GM12878 (cell line): ENCODE results near the gene PADI2. TPM values are rescaled to one million over a fixed set of nuclear protein-coding genes. Genes with fewer than 3 reads are reported as not detected.

ENCODE experiments used
- ATAC-seq: fragments of 200-7000 bp; cut with Tn5 transposase; 3 replicates; pipeline ENCODE4 v1.9.1; 2020; ENCODE audit warnings: mild to moderate bottlenecking, moderate library complexity
- BruUV-seq: library from RNA; stranded (reverse); fragments of 400-500 nt; replicated peaks from 2 replicates; lab custom pipeline; 2021; lab: Mats Ljungman, UMichigan
- CTCF ChIA-PET: fragments of 300-600 bp; sonication (Branson Sonifier 250); formaldehyde crosslinking; extraction: SDS; loops from one replicate; lab custom pipeline; 2021; ENCODE audit warnings: inconsistent platforms; lab: Yijun Ruan, JAX
- POLR2A ChIA-PET: fragments of 350-600 bp; formaldehyde crosslinking; extraction: SDS; loops from one replicate; lab custom pipeline; 2021; ENCODE audit warnings: inconsistent platforms; lab: Charles Lee
- RAD21 ChIA-PET: fragments of 300-600 bp; sonication (Branson Sonifier 250); formaldehyde crosslinking; loops from one replicate; lab custom pipeline; 2023; ENCODE audit warnings: antibody characterized with exemption; ENCODE audit not compliant: unreplicated experiment; lab: Charles Lee
- SMC1A ChIA-PET: fragments of 300-600 bp; sonication (Branson Sonifier 250); formaldehyde crosslinking; loops from one replicate; lab custom pipeline; 2023; ENCODE audit not compliant: unreplicated experiment, uncharacterized antibody; lab: Charles Lee
- DNase-seq: peaks from one replicate; pipeline ENCODE4 v3.0.0-alpha.2; 2011; ENCODE audit warnings: low read depth, low spot score
- FAIRE-seq: peaks from 3 replicates; lab custom pipeline; 2011; peaks lifted over from hg19 to GRCh38; lab: Jason Lieb, UNC
- H2AFZ ChIP-seq: 2 replicates; pipeline ENCODE4 v1.6.0; 2011; ENCODE audit warnings: low read depth, low read length, control low read depth; ENCODE audit not compliant: control insufficient read depth
- H3K27ac ChIP-seq: 2 replicates; pipeline ENCODE4 v1.5.1; 2011; ENCODE audit warnings: control low read depth; ENCODE audit not compliant: control insufficient read depth, insufficient read depth
- H3K27me3 ChIP-seq, 2 experiments: replicated peaks in 1 of 2; 2 replicates each; pipeline versions ENCODE4 v1.6.0 to v1.6.1; 2011; ENCODE audit warnings: low read length in 1 of 2; ENCODE audit not compliant: control insufficient read depth in 2 of 2, insufficient read depth in 2 of 2
- H3K36me3 ChIP-seq, 2 experiments: 2 replicates each; pipeline ENCODE4 v1.5.1; 2011; ENCODE audit warnings: low read length in 1 of 2; ENCODE audit not compliant: control insufficient read depth in 2 of 2, insufficient read depth in 2 of 2
- H3K4me1 ChIP-seq: 2 replicates; pipeline ENCODE4 v1.6.1; 2011; ENCODE audit warnings: mild to moderate bottlenecking, low read length, moderate library complexity, mixed read lengths; ENCODE audit not compliant: control insufficient read depth, insufficient read depth
- H3K4me2 ChIP-seq: 2 replicates; pipeline ENCODE4 v1.6.0; 2011; ENCODE audit warnings: control low read depth; ENCODE audit not compliant: control insufficient read depth, insufficient read depth
- H3K4me3 ChIP-seq: fragments of 200-600 bp; sonication (generic); 2 replicates; pipeline ENCODE4 v1.5.1; 2016
- H3K79me2 ChIP-seq: 2 replicates; pipeline ENCODE4 v1.6.0; 2011; ENCODE audit warnings: low read length; ENCODE audit not compliant: control insufficient read depth, insufficient read depth
- H3K9ac ChIP-seq: 2 replicates; pipeline ENCODE4 v1.8.0; 2011; ENCODE audit warnings: low read length, control low read depth, mixed read lengths; ENCODE audit not compliant: control insufficient read depth, insufficient read depth
- H3K9me3 ChIP-seq: replicated peaks from 3 replicates; pipeline ENCODE4 v1.5.1; 2011; ENCODE audit warnings: mild to moderate bottlenecking, low read length; ENCODE audit not compliant: control insufficient read depth, insufficient read depth
- H4K20me1 ChIP-seq: 2 replicates; pipeline ENCODE4 v1.6.0; 2011; ENCODE audit not compliant: control insufficient read depth, insufficient read depth
- BACH1 ChIP-seq: fragments of 450-650 bp; IDR thresholded peaks from 2 replicates; pipeline ENCODE4 v1.6.1; 2017; ENCODE audit warnings: mild to moderate bottlenecking, borderline replicate concordance
- CHD1 ChIP-seq: IDR thresholded peaks from 2 replicates; pipeline ENCODE4 v1.6.1; 2012; ENCODE audit warnings: low read depth, low read length, improper control_type of control experiment
- HDGF ChIP-seq: fragments of 450-650 bp; IDR thresholded peaks from 2 replicates; pipeline ENCODE4 v1.6.1; 2016; ENCODE audit warnings: antibody characterized with exemption
- MTA3 ChIP-seq: IDR thresholded peaks from 2 replicates; pipeline ENCODE4 v1.6.1; 2012; ENCODE audit warnings: low read length, inconsistent platforms, borderline replicate concordance
- MXI1 ChIP-seq: fragments of 150-350 bp; IDR thresholded peaks from 2 replicates; pipeline ENCODE4 v1.6.1; 2011; ENCODE audit warnings: low read depth, mild to moderate bottlenecking, inconsistent platforms, low read length, improper control_type of control experiment
- NBN ChIP-seq: fragments of 450-650 bp; IDR thresholded peaks from 2 replicates; pipeline ENCODE4 v1.6.1; 2016
- SREBF2 ChIP-seq: IDR thresholded peaks from 2 replicates; pipeline ENCODE4 v1.6.1; 2012; ENCODE audit warnings: mild to moderate bottlenecking, low read length
- TCF12 ChIP-seq: IDR thresholded peaks from 2 replicates; pipeline ENCODE4 v1.6.1; 2011; ENCODE audit warnings: low read depth, mild to moderate bottlenecking, low read length
- WGBS: methylation state at CpG from one replicate; pipeline ENCODE4 v1.1.6; 2016; ENCODE audit warnings: low lambda C conversion rate; ENCODE audit not compliant: insufficient replicate concordance, insufficient coverage; ENCODE audit errors: missing lambda C conversion rate; 5-methylcytosine and 5-hydroxymethylcytosine counted together
- in situ Hi-C: fragments of 300-500 bp; cut with MboI; formaldehyde crosslinking; loops from 9 replicates; pipeline ENCODE4 v1.14.3; 2018; ENCODE audit warnings: mixed read lengths
- intact Hi-C: fragments of 100-400 bp; cut with micrococcal nuclease; formaldehyde crosslinking; loops from one replicate; pipeline ENCODE4 v1.14.2; 2022; ENCODE audit not compliant: unreplicated experiment
- polyA plus RNA-seq, 11 experiments: library from polyadenylated mRNA; depleted of rRNA in 4 of 11; unstranded in 6 of 11; stranded (reverse) in 5 of 11; fragments of >200 nt; fragmentation: Nextera tagmentation in 4 of 11; fragmentation: Illumina TruSeq in 1 of 11; extraction: Ambion mirVana in 4 of 11; extraction: Trizol in 1 of 11; gene quantifications; 1 replicate in 1 of 11; 2 replicates in 10 of 11; pipeline versions ENCODE4 v1.2.1 to v1.2.3, GENCODE V29; 2011 to 2016; ENCODE audit warnings: inconsistent platforms in 2 of 11, missing spikeins in 2 of 11, low read depth in 1 of 11
- total RNA-seq, 4 experiments: library from RNA; depleted of rRNA in 3 of 4; stranded (reverse); fragments of >200 nt in 3 of 4; fragmentation: Illumina TruSeq in 1 of 4; extraction: Trizol in 1 of 4; gene quantifications; 2 replicates each; pipeline versions ENCODE4 v1.2.1 to v1.2.3, GENCODE V29; 2013 to 2021
- TF ChIP-seq, protein P1 (sequence below): fragments of 450-650 bp; IDR thresholded peaks from 2 replicates; pipeline ENCODE4 v1.6.1; 2017; ENCODE audit warnings: mild to moderate bottlenecking, moderate library complexity
- TF ChIP-seq, protein P2 (sequence below): IDR thresholded peaks from 2 replicates; pipeline ENCODE4 v1.6.1; 2012; ENCODE audit warnings: improper control_type of control experiment, low read depth, low read length; ENCODE audit not compliant: insufficient replicate concordance
- TF ChIP-seq, protein P3 (sequence below): IDR thresholded peaks from 2 replicates; pipeline ENCODE4 v1.6.1; 2012; ENCODE audit warnings: mild to moderate bottlenecking, low read depth, low read length

The PADI2 gene
- total and polyA plus RNA-seq, 10 of the 15 experiments (the other 5 are each of a cell fraction or from before 2014, with no cell fraction given) = 0.05 to 3.0 (median 0.10) TPM; not detected in 1

DNA sequence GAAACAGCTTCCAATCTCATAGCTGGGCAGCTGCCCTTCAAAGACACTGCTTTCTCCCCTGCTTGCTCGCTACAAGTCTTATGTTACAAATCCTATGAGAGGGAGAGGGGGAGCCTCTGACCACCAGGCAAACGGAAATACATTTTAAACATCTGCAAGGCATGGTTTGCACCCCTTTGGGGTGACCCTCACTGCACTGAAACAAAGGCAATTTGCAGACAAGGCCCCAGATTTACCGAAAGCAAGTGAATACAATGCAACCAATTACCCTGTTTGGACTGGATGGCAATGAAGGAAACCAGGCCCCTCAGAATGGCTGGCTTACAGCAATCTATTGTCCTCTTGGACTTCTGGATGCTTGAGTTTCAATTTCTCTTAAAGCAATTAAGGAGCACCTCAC, 95.7 kb downstream of the PADI2 start (continued):
- TF ChIP-seq, protein P1, sequence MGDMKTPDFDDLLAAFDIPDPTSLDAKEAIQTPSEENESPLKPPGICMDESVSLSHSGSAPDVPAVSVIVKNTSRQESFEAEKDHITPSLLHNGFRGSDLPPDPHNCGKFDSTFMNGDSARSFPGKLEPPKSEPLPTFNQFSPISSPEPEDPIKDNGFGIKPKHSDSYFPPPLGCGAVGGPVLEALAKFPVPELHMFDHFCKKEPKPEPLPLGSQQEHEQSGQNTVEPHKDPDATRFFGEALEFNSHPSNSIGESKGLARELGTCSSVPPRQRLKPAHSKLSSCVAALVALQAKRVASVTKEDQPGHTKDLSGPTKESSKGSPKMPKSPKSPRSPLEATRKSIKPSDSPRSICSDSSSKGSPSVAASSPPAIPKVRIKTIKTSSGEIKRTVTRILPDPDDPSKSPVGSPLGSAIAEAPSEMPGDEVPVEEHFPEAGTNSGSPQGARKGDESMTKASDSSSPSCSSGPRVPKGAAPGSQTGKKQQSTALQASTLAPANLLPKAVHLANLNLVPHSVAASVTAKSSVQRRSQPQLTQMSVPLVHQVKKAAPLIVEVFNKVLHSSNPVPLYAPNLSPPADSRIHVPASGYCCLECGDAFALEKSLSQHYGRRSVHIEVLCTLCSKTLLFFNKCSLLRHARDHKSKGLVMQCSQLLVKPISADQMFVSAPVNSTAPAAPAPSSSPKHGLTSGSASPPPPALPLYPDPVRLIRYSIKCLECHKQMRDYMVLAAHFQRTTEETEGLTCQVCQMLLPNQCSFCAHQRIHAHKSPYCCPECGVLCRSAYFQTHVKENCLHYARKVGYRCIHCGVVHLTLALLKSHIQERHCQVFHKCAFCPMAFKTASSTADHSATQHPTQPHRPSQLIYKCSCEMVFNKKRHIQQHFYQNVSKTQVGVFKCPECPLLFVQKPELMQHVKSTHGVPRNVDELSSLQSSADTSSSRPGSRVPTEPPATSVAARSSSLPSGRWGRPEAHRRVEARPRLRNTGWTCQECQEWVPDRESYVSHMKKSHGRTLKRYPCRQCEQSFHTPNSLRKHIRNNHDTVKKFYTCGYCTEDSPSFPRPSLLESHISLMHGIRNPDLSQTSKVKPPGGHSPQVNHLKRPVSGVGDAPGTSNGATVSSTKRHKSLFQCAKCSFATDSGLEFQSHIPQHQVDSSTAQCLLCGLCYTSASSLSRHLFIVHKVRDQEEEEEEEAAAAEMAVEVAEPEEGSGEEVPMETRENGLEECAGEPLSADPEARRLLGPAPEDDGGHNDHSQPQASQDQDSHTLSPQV = no peak
- no peak for TF ChIP-seq MTA3
- no peak for TF ChIP-seq BACH1
- TF ChIP-seq SREBF2 = no peak
- no peak for TF ChIP-seq NBN
- TF ChIP-seq HDGF = no peak
- no peak for TF ChIP-seq MXI1
- TF ChIP-seq TCF12 = no peak
- no peak for TF ChIP-seq CHD1

DNA sequence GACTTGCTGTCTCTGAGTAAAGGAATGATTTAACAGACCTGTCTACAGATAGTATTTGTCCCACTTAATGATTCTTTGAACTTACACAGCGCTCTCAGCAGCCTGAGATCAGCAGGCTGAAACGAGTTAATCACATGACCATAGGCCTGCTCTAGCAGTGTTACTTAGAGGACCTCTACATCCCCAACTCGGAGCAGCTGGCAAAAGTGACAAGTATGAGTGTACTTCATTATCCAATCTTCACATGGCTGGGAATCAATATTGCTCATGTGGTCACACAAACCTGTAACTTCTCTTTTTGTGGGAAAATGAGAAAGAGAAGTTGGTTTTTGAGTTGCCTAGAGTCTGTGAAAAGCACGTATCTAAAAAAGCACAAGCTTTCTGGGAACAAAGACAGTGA, 96.1 kb downstream of the PADI2 start:
- Histone ChIP-seq H3K9ac (no peak overlapping the region), H3K4me3 (no peak overlapping the region), H3K4me1 (peaks cover 34% of the 10 kb centered on the region), H3K36me3 (peaks cover 27 to 52% of the 10 kb centered on the region in 2 experiments), H2AFZ (no peak overlapping the region), H3K27ac (peak overlapping the region; percentile 38), H3K27me3 (no peaks in the 10 kb centered on the region), H3K79me2 (no peaks in the 10 kb centered on the region), H3K9me3 (no peaks in the 10 kb centered on the region), H3K4me2 (no peak overlapping the region), H4K20me1 (no peaks in the 10 kb centered on the region)
- RAD21 ChIA-PET = no interaction called here
- 12% methylated on average over 4 of the region's 4 CpGs for WGBS
- POLR2A ChIA-PET = no interaction called here
- no peak for FAIRE-seq
- no peak for ATAC-seq
- SMC1A ChIA-PET = interaction anchor here (0.9 to 2.0 kb wide), 6 partner anchors 9 to 38 kb away, joined by 3 to 8 read pairs (median 5); no protein-coding TSS in a partner anchor
- CTCF ChIA-PET = interaction anchor here (1.2 to 1.7 kb wide), 3 partner anchors 17 to 62 kb away, joined by 5 to 9 read pairs (median 6); no protein-coding TSS in a partner anchor
- in situ Hi-C loops = no loop called here
- peak; percentile 49 for DNase-seq
- BruUV-seq = no TSS peak
- intact Hi-C loops = no loop called here
- TF ChIP-seq, protein P2, sequence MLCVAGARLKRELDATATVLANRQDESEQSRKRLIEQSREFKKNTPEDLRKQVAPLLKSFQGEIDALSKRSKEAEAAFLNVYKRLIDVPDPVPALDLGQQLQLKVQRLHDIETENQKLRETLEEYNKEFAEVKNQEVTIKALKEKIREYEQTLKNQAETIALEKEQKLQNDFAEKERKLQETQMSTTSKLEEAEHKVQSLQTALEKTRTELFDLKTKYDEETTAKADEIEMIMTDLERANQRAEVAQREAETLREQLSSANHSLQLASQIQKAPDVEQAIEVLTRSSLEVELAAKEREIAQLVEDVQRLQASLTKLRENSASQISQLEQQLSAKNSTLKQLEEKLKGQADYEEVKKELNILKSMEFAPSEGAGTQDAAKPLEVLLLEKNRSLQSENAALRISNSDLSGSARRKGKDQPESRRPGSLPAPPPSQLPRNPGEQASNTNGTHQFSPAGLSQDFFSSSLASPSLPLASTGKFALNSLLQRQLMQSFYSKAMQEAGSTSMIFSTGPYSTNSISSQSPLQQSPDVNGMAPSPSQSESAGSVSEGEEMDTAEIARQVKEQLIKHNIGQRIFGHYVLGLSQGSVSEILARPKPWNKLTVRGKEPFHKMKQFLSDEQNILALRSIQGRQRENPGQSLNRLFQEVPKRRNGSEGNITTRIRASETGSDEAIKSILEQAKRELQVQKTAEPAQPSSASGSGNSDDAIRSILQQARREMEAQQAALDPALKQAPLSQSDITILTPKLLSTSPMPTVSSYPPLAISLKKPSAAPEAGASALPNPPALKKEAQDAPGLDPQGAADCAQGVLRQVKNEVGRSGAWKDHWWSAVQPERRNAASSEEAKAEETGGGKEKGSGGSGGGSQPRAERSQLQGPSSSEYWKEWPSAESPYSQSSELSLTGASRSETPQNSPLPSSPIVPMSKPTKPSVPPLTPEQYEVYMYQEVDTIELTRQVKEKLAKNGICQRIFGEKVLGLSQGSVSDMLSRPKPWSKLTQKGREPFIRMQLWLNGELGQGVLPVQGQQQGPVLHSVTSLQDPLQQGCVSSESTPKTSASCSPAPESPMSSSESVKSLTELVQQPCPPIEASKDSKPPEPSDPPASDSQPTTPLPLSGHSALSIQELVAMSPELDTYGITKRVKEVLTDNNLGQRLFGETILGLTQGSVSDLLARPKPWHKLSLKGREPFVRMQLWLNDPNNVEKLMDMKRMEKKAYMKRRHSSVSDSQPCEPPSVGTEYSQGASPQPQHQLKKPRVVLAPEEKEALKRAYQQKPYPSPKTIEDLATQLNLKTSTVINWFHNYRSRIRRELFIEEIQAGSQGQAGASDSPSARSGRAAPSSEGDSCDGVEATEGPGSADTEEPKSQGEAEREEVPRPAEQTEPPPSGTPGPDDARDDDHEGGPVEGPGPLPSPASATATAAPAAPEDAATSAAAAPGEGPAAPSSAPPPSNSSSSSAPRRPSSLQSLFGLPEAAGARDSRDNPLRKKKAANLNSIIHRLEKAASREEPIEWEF = peak; percentile 55
- TF ChIP-seq, protein P3, sequence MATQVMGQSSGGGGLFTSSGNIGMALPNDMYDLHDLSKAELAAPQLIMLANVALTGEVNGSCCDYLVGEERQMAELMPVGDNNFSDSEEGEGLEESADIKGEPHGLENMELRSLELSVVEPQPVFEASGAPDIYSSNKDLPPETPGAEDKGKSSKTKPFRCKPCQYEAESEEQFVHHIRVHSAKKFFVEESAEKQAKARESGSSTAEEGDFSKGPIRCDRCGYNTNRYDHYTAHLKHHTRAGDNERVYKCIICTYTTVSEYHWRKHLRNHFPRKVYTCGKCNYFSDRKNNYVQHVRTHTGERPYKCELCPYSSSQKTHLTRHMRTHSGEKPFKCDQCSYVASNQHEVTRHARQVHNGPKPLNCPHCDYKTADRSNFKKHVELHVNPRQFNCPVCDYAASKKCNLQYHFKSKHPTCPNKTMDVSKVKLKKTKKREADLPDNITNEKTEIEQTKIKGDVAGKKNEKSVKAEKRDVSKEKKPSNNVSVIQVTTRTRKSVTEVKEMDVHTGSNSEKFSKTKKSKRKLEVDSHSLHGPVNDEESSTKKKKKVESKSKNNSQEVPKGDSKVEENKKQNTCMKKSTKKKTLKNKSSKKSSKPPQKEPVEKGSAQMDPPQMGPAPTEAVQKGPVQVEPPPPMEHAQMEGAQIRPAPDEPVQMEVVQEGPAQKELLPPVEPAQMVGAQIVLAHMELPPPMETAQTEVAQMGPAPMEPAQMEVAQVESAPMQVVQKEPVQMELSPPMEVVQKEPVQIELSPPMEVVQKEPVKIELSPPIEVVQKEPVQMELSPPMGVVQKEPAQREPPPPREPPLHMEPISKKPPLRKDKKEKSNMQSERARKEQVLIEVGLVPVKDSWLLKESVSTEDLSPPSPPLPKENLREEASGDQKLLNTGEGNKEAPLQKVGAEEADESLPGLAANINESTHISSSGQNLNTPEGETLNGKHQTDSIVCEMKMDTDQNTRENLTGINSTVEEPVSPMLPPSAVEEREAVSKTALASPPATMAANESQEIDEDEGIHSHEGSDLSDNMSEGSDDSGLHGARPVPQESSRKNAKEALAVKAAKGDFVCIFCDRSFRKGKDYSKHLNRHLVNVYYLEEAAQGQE = no peak
